GM15510 (cell line): ENCODE data around the gene CD247.

ENCODE experiments used
- POLR2A ChIP-seq: IDR thresholded peaks from 3 replicates; pipeline ENCODE4 v1.6.1; 2011; ENCODE audit warnings: borderline replicate concordance; ENCODE audit not compliant: insufficient read length; ENCODE audit errors: extremely low read depth

CD247 gene

DNA sequence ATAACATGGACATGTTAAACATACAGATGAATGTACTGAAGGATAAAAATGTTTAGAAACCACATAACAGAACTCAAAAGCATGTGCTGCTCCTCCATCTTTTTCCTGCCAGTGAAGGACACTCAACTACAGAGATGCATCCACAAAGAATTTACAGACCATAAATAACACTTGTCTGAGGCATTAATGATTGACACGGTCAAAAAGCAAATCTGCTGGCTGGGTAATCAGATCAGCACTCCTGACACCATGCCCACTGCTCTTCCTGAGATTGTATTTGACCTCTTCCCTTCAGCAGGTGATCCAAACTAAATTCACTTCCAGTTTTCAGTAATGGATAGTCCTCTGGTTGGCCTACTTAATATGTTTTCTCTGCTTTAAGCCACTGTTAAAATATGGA is 28.6 kb upstream of the CD247 start:
- TF ChIP-seq POLR2A = no peak

DNA sequence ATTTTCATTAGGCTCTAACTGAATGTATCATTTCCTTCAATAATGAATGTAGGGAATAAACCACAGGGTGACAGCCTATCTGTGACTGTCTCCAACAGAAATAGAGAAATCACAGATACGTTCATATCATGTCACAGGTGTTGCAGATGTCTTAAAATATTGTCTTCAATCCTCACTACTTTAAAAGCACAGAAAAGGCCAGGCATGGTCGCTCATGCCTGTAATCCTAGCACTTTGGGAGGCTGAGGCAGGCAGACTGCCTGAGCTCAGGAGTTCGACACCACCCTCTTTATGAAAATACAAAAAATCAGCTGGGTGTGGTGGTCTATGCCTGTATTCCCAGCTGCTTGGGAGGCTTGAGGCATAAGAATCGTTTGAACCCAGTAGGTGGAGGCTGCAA is 27.0 kb upstream of the CD247 start:
- no peak for TF ChIP-seq POLR2A

DNA sequence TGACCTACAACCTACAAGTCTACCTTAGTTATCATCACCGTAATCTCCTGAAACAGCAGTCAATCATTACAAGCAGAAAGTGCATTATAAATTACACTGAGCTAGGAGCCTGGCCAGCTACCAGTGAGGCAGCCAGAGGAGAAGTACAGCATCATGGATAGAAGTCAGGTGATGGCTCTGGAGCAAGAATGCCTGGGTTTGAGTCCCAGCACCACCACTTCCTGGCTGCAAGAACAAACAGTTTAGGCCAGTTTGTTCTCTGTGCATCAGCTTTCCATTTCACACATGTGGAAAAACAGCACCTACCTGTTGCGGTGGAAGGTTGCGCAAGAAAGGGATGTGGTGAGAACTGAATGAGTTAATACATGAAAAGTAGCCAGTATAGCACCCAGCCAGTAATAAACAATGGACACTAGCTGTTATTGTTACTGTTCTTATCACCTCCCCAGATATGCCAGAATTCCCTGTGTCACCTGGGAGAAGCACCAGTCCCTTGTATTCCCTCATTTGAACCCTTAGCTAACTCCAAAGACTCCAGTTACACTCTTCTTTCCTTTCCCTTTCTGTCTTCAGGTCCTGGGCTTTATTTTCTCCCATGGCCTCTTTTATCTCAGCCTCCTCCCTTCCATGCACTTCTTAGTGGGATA is 26.2 kb upstream of the CD247 start:
- TF ChIP-seq POLR2A = no peak

DNA sequence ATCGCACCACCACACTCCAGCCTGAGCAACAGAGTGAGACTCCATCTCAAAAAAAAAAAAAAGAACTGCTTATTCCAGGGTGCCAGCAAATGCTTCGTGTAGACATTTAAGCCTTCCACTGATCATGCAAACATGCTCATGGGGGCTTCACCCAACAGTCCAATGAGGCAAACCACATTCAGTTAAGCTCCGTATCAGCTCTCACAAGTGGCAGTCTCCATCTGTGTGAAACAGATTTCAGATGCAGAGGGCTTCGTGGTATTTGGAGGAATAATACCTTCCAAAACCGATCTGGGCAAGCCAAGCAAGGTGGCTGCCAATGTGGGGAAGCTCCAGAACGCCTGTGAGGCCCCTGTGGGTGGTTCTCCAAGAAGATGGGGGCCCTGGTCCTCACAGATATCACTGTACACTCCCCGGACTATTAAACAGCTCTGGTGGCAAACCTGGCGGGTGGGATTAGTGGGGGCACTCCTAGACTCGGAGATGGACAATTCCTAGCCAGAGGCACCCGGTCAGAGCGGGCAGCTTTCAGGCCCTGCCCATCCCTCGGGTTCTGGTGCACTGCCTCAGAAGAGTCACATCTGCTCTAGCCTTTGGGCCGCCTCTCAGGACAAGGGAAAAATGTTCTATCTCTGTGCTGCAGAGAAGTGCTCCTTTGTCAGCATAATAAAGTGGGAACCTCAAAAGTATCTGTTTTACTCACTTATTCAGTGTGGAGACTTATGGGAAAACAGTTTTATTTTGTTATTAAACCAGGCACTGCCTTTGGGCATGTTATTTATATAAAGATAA is 25.1 kb upstream of the CD247 start:
- TF ChIP-seq POLR2A = no peak

DNA sequence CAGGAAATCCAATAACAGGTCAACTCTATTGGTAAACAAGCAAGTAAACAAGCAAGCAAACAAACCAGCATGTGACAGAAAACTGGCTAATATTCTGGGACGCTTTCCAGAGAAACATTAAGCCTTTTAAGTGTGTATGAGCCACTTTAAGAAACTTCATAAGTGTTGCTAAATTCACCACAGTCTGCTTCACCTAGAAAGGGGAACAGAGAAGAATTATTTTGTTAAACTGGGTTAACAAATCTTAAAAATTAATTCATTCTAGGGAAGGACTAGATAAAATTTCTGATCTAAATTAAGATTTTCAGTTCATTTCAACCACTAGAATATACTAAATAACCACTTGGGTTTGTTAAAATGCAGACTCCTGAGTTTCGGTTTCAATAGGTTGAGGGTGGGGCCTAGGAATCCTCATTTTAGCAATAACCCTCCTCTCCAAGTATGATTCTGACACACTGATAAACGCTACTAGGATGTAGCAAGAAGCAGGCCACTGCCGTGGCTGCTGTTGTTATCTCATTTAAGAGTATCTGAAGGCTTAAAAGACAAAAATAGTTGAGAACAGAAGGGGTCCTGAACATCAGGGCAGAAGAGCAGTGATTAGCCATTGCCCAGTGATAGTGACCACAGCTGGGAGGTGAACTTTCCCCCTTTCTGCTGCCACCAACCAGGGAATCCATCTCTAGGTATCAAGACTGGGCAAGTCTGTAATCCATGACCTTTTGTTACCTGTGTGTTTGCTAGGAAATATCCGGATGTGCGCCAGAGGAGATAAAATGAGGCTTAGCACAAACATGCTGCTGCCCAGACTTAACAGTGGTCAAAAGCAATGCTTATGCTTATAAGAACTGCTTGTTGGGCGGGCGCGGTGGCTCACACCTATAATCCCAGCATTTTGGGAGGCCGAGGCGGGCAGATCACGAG is 24.0 kb upstream of the CD247 start:
- TF ChIP-seq POLR2A = no peak

DNA sequence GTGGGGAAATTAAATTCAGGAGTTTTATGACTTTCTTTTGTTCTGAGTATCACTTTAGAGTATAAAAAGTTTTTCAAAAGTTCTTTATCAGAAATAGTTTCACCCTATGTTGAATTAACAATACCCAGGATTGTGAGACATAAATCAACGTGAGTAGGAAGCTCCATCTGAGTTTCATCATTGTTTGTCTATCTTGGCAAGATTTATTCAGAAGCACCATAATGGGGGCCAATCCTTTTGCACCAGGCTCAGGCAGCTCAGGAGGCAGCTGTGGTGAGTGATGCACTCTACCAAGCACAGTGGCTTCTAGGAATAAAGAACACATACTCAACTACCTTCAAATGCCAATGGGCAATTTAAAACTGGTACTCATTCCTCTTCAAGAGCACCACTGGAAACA is 23.3 kb upstream of the CD247 start:
- no peak for TF ChIP-seq POLR2A

DNA sequence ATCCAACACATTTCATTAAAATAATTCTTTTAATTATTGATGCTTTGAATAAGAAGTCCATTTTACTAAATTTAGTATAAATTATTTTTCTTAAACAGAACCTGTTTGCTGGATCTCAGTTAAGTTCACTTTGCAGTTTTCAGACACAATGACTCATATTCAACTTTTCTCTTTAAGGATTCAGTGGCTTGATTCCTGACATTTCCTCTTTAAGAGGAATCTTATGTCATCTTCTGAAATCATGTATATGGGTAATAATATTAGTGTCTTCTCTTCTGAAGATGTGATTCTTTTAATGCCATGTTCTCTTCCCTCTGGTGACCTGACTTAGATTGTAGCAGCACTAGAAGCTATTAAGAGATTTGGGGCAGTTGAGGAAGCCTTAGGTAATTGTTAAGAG is 22.7 kb upstream of the CD247 start:
- TF ChIP-seq POLR2A = no peak

DNA sequence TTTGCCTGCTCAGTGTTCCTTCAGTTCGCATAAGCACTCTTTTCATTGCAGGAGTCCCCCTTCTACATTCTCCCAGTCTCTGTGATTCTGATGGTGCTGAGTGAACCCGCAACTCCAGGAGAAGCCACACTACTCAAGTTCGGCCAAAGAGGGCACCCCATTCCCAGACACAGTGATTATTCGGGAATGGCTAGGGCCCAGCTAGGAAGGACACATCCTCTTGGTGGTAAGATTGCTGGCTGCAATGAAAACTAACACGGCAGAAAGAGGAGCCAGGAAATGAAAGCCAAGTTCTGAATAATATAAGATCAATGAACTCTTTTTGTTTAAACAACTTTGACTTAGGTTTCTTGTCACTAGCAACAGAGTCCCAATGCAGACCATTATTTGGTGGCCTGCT is 20.3 kb upstream of the CD247 start:
- no peak for TF ChIP-seq POLR2A

DNA sequence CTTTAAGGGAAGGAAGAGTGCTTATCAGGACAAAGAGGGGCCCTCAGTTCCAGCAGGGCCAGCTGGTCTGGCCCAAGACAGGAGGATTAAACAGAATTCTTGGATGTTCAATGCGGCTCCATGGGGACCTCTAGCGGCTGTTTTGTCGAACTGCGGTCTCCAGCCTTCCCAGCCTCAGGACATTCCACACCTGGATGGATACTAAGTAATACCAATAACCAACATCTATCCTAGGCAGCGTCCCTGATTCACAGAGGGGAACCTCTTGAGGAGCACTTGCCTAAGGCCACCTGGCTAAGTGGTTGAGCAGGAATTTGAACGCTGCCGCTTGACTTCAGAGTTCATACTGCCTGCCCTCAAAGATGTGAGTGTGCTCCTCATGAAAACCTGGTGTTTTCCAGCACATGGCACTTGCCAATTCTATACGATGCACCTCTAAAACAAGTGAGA is 15.5 kb upstream of the CD247 start:
- no peak for TF ChIP-seq POLR2A

DNA sequence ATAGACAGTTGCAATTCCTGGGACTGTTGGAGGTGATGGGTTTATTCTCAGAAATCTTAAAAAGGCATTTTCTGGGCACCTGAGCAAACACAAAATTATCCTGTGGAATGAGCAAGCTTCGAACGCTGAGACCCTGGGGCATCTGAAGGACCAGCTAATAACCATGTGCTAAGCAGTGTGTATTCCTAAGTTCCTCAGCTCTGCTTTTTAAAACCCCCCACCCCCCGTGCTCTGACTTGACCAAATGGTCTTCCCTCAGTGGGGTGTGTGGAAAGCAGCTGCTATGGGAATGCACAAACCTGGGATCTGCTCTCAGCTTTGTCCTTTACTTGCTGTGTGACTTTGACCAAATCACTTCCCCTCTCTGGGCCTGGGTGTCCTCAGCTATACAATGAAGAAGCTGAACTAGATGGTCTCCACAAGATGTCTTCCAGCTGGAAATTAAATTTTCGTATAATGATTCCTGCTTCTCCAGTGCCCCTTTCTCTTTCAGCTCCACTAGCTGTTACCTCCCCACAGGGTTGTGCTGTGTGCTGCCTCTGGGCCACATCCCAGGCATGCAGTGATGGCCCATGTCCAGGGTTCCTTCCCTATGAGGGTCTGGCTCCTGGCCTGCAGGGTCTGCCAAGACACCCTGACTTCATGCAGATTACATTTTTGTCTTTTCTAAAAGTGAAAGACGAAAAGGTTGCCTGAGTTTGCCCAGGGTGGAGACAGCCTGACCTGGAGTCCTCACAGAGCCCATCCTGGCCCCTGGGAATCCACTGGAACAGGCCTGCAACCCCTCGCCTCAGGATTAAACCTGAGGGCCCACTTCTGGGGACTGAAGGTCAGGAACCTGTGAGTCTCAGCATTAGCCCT is 14.9 kb upstream of the CD247 start:
- no peak for TF ChIP-seq POLR2A

DNA sequence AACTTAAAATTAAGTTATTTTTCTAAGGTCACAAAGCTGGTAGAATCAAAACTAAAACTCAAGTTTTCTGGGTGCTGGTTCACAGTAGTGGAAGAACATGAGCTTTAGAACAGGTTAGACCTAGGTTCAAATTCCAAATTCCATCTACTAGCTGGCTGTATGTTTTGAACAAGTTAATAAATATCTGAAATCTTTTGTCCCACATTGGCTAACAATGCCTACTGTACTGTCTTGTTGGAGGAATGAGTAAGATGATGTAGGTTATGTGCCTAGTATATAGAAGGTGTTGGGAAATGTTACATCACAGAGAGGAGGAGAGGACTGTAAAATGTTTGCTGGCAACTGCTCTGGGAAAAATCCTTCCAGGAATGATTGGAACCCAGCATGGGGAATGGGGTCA is 14.0 kb upstream of the CD247 start:
- no peak for TF ChIP-seq POLR2A

DNA sequence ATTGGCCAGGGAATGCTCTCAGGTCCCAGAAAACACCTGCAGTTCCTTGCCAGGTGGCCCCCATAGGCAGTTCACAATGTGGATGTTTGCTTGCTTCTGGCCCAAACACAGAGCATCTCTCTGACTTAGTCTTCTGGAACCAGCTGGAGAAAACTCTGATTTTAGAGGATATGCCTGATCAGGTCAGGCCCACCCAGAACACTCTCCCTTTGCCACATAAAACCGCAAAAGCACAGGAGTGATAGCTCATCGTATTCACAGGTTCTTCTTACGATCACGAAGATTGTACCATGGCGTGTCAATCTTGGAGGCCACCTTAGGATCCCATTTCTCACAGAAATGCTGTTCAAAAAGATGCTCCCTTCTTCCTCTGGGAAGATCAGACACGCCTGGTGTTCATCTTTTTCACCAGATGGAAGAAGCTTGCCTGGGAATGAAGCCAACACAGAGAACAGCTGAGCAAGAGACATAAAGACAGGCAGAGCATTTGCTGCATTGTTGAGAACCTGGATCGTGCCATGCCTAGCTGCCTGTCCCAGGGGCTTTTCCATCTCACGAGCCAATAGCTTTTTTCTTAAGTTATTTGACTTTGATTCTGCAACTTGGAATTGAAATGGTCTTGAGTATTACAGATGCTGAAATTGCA is 11.6 kb upstream of the CD247 start:
- TF ChIP-seq POLR2A = no peak

DNA sequence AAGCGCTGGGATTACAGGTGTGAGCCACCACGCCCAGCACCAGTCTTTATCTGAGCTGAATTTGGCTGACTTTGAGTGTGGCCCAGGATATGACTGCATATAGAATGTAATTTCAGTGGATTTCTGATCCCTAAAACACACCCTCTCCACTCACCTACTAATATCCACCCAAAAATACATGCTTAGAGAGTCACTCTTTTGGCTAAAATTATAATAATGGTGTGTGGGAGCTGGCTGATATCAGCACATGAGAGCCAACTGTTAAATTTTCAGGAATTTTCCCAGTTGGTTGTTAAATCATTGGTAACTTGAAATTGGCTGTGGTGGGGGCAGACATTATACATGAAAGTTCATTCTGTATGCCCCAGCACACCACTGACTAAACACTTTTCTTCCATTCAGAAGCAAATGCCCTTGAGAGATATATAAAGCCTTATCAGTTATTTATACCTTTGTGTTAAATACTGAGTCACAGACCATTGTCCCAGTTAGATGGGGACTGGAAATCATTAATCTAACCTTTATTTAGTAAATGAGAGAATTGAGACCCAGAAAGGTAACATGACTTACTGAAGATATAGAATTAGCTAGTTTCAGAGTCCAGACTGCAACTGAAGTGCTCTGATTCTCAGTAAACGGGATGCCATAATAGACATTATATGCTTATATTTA is 9.9 kb upstream of the CD247 start:
- TF ChIP-seq POLR2A = no peak
